ENCODE results near the gene ADGRF1.
A peak's percentile ranks its signal among the peaks of the same experiment; 100 is the strongest.
"Not testable (repeated sequence)": the region's sequence is repeated elsewhere in the genome, so short reads cannot be mapped to it uniquely, and the experiment has no call there.

ADGRF1 gene

DNA sequence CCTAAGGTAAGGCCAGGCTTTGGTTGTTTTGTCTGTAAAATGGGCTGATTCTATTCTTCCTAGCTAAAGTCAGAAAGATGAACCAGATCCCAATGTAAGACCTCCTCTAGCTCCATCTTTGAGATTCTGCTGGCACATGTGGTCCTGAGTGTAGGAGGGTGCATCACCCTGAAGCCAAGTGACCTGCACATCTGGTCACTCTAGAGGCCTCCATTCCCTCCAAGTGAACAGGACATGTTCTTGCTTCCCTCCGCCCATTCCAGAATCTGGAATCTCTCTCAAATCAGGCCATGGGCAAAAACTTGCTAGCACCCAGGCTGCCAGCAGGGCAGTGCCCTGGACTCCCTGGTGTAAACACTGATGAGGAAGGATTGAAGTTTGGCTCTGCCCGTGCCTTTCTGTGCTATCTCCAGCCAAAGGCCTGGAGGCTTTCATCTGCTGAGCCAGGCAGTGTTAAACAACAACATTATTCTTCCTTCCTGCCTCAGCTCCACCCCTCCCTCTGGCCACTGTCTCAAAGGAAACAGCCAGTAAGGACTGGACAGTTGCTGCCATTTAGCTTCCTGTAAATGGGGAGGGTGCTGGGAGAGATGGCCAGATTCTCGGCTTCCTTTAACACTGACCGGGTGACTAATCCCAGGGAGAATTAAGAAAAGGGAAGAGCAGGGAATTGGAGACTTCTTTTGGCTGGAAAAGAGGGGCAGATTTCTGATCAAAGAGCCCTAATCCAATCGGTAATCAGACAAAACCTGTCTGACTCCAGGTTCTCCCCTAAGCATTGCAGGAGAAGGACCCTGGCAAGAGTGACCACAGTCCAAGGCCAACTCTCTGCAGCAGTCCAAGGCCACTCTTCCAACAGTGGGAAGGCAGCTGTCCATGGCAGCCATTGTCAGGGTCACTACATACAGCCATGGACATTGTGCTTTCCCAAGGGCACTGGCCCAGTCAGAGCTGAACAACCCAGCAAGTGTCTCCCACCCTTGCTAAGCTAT is 19.5 kb upstream of the ADGRF1 start:
- no peak for DNase-seq

GRCh38 chr6:47059216-47059885 is 17.2 kb upstream of the ADGRF1 start:
- no peak for DNase-seq

- DNase-seq: no peak
Observed at GRCh38 chr6:47057830-47058540, 15.9 kb upstream of the ADGRF1 start.

- no peak for DNase-seq
Observed at GRCh38 chr6:47056832-47057231, 14.7 kb upstream of the ADGRF1 start.

- not testable (repeated sequence) for DNase-seq
Observed at GRCh38 chr6:47054302-47054701, 12.2 kb upstream of the ADGRF1 start.

DNA sequence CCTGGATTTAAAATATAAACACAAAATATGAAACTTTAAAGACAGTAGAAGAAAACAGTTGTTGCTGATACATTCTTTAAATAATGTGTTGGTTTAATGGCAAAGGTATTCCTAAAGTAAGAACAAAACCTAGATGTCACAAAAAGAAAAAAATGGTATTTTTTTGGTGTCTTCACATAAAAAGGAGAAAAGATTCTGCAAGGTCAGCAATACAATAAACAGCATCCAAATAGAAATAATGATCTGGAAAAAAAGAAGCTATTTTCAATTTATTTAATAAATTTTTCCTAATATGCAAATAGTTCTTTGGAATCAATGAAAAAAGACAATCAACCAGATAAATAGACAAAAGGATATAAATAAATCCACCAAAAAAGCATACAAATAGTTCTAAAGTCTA is 6.5 kb upstream of the ADGRF1 start:
- DNase-seq: no peak

DNA sequence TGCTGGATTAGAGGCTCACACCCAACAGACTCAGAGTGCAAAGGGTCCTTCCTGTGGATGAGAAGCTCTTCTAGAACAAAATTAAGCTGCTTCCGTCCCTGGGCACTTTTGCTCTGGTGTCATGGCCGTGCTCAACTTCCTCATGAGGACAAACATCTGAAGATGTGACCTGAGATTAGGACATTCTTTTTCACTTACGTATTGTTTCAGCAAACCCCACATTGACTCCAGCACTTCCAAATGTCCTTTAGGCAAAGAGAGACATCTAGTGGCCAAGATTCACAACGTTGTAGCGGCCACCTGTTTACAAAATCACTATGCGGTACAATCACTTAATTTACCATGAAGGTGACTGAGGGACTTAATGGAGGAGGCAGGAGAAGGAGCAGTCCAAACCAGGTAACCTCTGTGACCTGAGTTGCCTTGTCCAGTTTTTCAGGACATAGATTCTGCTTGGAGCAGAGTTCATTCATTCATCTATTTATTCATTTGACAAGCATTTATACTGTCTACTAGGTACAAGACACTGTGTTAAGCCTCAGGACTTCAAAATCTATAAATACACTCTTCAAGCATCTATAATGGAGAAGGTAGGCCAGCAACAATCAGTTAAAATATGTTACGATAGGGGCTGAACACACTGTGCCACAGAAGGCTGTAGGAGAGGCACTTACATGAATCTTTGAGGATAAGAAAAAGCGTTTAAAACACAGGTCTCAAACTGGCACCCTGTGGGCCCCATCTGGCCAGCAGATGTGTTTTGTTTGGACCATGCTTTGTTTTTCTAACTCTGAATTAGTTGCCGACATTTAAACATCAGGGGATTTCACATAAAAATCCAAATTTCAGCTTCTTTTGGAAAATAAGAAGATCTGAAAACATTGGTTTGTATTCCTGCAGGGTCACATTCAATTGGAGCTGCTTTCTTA is 5.6 kb upstream of the ADGRF1 start:
- DNase-seq: peak in 2 of 6 experiments; percentile 4 to 9

DNA sequence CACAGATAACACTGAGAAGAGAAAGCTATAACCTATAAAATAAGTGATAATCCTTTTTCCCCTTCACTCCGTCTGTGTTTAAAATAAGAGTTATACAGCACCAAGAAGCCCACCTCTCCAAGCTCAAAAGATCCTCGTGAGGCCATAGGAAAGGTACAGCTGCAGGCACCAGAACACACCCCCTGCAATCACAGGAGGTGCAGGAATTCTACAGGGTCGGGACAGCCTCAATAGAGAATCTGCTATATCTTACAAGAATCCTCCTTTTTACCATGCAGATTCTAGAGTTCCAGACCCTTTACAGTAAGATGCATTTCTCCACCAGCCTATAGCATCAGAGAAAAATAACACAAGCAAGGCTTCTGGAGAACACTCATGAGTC is 5.0 kb upstream of the ADGRF1 start:
- DNase-seq: no peak

GRCh38 chr6:47044397-47044796 is 2.3 kb upstream of the ADGRF1 start:
- no peak for DNase-seq

GRCh38 chr6:47043286-47043685 is 1.2 kb upstream of the ADGRF1 start:
- no peak for DNase-seq

DNA sequence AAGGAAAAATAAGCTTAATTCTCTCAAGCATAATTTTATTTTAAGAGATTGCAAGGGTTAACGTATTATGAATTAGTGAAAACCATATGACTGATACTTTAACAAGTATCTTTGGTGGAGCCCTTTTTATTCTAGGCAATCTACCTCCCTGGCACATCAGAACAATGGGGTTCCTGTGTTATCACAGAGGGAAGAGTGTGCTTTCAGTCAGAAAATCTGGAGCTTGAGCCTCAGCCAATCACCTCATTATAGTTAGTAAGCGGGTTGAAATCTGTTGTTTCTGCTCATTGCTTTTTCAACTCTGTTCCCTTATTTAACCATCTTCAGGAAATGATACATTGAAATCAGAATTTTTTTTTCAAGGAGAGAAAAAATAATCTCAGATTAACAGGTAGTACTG is 391 bp downstream of the ADGRF1 start:
- DNase-seq: no peak

DNA sequence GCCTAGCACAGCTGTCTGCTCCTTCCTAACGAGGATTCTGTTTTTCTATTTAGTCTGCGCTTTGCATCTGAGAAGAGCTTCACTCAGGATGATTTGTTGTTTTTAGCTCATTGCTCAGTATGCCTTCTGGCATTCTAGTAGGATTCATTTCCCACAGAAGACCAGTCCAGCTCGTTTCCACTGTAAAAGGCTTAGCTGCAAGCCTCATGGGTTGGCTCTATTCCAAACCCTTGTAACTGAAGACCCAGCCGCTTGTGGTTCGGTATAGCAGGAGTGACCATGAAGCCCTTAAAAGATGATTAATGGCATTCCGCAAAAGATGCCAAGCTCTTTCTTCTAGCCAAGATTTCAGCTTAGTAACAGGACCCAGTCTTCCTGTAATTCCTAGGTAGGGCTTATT is 7.2 kb downstream of the ADGRF1 start:
- DNase-seq: no peak

- no peak for DNase-seq
Observed at GRCh38 chr6:47034421-47034820, 7.7 kb downstream of the ADGRF1 start.

- no peak for DNase-seq
Observed at GRCh38 chr6:47032974-47033765, 9.0 kb downstream of the ADGRF1 start.

DNA sequence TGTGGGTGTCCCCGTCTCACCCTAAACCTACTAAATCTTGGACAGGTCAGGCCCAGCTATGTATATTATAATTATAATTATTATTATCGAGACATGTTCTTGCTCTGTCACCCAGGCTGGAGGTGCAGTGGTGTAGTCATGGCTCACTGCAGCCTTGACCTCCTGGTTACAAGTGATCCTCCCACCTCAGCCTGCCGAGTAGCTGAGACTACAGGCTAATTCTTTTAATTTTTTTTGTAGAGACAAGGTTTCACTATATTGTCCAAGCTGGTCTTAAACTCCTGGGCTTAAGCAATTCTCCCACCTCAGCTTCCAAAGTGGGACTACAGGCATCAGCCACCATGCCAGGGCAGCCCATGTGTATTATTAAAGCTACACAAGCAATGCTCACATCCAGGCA is 10.5 kb downstream of the ADGRF1 start:
- no peak for DNase-seq

GRCh38 chr6:47029865-47030561 is 12.1 kb downstream of the ADGRF1 start:
- no peak for DNase-seq

- no peak for DNase-seq
Observed at GRCh38 chr6:47028835-47029360, 13.2 kb downstream of the ADGRF1 start.

GRCh38 chr6:47027315-47027714 is 14.8 kb downstream of the ADGRF1 start:
- DNase-seq: no peak

- DNase-seq: no peak
Observed at GRCh38 chr6:47026679-47027078, 15.5 kb downstream of the ADGRF1 start.

DNA sequence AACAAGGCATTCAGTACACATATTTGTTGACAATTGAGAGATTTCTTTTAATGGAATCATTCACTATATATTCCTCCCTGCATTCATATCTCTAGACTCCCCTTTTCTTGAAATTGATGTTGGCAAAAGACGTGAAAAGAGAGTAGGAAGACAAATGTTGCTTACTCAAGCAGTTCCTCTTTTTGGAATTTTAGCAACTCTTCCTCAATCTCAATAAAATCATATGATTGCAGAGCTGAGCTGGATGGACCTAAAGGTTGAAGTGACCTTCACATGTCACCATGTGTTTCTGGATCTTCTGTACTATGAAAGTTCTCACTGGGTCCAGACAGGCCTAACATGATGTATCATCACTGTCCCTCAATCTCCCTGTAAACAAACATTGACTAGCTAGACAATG is 18.6 kb downstream of the ADGRF1 start:
- DNase-seq: no peak

DNA sequence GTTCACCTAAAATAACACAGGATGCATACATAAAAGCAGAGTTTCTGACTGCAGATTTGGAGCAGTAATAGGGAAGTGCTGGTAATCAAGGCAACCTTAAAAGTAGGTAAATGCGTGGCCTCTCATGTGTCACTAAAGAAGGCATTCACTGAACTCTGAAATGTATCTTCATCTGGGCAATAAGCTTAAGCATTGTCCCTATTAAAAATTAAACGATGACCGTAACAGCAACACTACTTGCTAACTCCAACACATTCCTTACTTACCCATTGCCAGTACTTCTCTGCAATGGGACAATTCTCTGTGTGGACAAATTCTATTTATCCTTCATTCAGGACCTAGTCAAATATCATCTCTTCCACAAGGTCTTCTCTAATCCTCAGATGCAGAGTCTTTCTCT is 19.9 kb downstream of the ADGRF1 start:
- DNase-seq: no peak
